HUES48 (cell line): ENCODE data around the gene KRTAP25-1.

Experiments
- H3K27ac ChIP-seq: one replicate; pipeline ENCODE4 v1.7.0; 2013; ENCODE audit warnings: low read depth, low read length, inconsistent platforms
- H3K27me3 ChIP-seq: 2 replicates; pipeline ENCODE4 v1.6.1; 2013; ENCODE audit warnings: mild to moderate bottlenecking, low read length; ENCODE audit not compliant: control insufficient read depth, insufficient read depth
- H3K36me3 ChIP-seq: 2 replicates; pipeline ENCODE4 v1.6.1; 2013; ENCODE audit warnings: low read length; ENCODE audit not compliant: control insufficient read depth, insufficient read depth
- H3K4me1 ChIP-seq: 2 replicates; pipeline ENCODE4 v1.6.1; 2013; ENCODE audit warnings: mild to moderate bottlenecking, low read length; ENCODE audit not compliant: control insufficient read depth, insufficient read depth
- H3K4me3 ChIP-seq: 2 replicates; pipeline ENCODE4 v1.5.1; 2013; ENCODE audit warnings: mild to moderate bottlenecking, low read depth, low read length
- H3K9ac ChIP-seq: 2 replicates; pipeline ENCODE4 v1.6.1; 2013; ENCODE audit warnings: mild to moderate bottlenecking, low read depth, low read length, moderate library complexity
- H3K9me3 ChIP-seq: 2 replicates; pipeline ENCODE4 v1.6.1; 2013; ENCODE audit warnings: low read length; ENCODE audit not compliant: control insufficient read depth, insufficient read depth

Gene KRTAP25-1, protein sequence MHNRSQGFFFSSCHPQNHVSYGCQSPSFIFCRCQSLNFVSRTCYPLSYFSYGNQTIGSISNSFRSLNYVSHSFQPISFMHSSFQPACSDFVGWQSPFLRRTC

GRCh38 chr21:30289215-30289614 is at the start of gene KRTAP25-1:
TSS of gene KRTAP25-1 (minus strand) at chr21:30289514. CDS start at chr21:30289490, 24 bp downstream.
- Histone ChIP-seq H3K9me3 (no peaks in the 10 kb centered on the region), H3K27me3 (no peaks in the 10 kb centered on the region), H3K36me3 (no peaks in the 10 kb centered on the region), H3K4me3 (no peak within 1 kb of the TSS), H3K9ac (no peak within 1 kb of the TSS), H3K27ac (no peak within 1 kb of the TSS), H3K4me1 (no peaks in the 10 kb centered on the region)

DNA sequence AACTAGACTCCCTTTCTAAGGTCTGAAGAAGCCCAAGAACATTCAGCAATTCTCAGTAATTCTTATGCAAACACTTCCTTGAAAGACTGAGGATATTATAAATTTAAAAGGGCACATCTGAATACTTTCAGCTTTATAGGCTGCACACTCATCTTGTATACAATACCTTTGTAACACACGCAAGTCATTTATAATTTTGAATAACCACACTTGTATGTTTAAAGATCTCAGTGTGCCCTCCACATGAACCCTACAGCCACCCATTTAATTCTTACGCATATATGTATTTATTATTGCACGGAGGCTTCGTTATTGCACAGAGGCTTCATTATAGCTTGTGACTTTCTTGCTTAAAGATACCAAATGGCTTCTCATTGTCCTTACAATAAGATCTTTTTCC is 49.4 kb upstream of the KRTAP25-1 start:
- no peak overlapping the region for H3K9ac ChIP-seq
- H3K9me3 ChIP-seq, result no peaks in the 10 kb centered on the region
- H3K36me3 ChIP-seq, result no peaks in the 10 kb centered on the region
- H3K27me3 ChIP-seq, result no peaks in the 10 kb centered on the region
- H3K4me3 ChIP-seq, result no peak overlapping the region
- H3K27ac ChIP-seq, result no peak overlapping the region
- no peaks in the 10 kb centered on the region for H3K4me1 ChIP-seq

DNA sequence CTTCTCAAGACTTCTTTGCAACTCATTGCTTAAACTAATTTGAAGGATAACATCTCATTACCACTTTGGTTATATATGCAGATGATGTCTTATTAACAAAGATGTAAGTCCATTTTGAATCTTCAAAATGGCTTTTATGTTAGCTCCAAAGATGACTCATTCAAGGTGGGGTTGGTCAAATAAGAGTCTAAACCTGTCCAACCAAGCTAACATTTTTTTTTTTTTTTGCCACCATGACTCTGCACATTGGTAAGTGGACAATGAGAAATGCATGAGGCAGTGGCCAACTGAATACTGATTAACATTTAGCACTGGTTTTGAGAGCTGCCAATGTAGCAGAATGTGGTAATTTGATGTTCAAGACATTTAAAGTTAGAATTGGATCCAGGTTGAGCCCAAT is 48.5 kb upstream of the KRTAP25-1 start:
- no peaks in the 10 kb centered on the region for H3K9me3 ChIP-seq
- H3K27ac ChIP-seq, result no peak overlapping the region
- H3K4me3 ChIP-seq, result no peak overlapping the region
- no peaks in the 10 kb centered on the region for H3K27me3 ChIP-seq
- no peaks in the 10 kb centered on the region for H3K36me3 ChIP-seq
- H3K4me1 ChIP-seq, result no peaks in the 10 kb centered on the region
- H3K9ac ChIP-seq, result no peak overlapping the region

DNA sequence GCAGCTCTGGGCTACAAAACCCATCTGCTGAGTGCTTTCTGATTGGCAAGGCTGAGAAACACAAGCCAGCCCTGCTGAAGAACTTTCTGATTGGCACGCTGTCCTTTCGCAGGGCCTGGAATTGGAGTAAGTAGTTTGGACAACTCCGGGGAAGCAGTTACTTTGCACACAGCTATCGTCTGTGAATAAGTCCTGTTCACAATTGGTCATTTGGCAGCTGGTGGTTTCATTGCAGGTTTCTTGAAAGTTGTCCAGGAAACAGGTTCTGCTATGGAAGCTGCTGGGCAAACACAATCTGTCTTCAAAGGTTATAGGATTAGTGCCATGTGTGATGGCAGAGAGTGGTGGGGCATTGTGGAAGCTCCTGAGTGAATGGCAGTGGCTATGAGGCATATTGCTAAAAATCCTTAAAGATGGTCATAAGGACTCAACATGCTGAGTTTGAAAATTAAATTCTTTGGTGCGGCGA is 48.0 kb upstream of the KRTAP25-1 start, which contains the start of gene KRTAP27-1:
Gene KRTAP27-1 (minus strand): TSS at position 419 of the 469 bp plus-strand sequence. CDS start 26 bp downstream, at position 393.
- H3K27ac ChIP-seq, result no peak within 1 kb of the TSS
- H3K4me1 ChIP-seq, result no peaks in the 10 kb centered on the region
- no peaks in the 10 kb centered on the region for H3K27me3 ChIP-seq
- H3K9ac ChIP-seq, result no peak within 1 kb of the TSS
- H3K4me3 ChIP-seq, result no peak within 1 kb of the TSS
- no peaks in the 10 kb centered on the region for H3K36me3 ChIP-seq
- H3K9me3 ChIP-seq, result no peaks in the 10 kb centered on the region

- Histone ChIP-seq H3K27me3 (no peaks in the 10 kb centered on the region), H3K9ac (no peak overlapping the region), H3K9me3 (no peaks in the 10 kb centered on the region), H3K4me3 (no peak overlapping the region), H3K27ac (no peak overlapping the region), H3K4me1 (no peaks in the 10 kb centered on the region), H3K36me3 (no peaks in the 10 kb centered on the region)
Observed at GRCh38 chr21:30336596-30336995, 47.3 kb upstream of the KRTAP25-1 start.

- Histone ChIP-seq H3K9me3 (no peaks in the 10 kb centered on the region), H3K36me3 (no peaks in the 10 kb centered on the region), H3K4me3 (no peak overlapping the region), H3K27me3 (no peaks in the 10 kb centered on the region), H3K4me1 (no peaks in the 10 kb centered on the region), H3K27ac (no peak overlapping the region), H3K9ac (no peak overlapping the region)
Observed at GRCh38 chr21:30333736-30334135, 44.4 kb upstream of the KRTAP25-1 start.

GRCh38 chr21:30332681-30333080 is 43.4 kb upstream of the KRTAP25-1 start:
- Histone ChIP-seq H3K27ac (no peak overlapping the region), H3K4me3 (no peak overlapping the region)

DNA sequence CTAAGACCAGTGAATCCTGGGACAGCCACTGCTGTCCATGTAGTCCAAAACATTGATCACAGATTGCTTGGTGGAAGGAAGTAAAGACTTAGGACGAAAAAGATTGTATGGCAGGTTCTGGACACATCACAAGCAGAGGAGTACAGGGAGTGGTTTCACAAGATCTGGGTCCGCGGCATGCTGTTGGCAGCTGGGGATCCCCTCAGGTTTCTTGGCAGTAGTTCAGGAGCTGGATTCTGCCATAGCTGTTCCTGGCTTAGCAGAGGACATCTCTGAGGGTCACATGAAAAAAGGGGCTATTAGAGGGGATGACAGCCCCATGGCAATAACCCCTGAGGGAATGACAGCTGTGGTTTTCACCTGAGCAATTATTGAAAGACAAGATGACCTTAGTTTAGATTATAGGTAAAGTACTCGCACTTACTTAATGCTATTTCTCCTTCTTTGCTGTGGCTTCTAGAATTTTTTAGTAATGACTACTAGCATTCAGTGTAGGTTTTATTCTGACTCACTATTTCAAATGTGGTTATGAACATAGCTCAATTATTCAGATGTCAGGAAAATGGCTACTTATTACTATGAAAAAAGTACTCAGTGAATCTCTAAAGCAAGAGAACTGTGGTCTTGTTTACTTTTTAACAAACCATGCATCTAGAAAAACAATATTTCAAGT is 40.0 kb upstream of the KRTAP25-1 start:
- Histone ChIP-seq H3K27ac (no peak overlapping the region), H3K36me3 (no peaks in the 10 kb centered on the region), H3K9me3 (peaks cover 11% of the 10 kb centered on the region; the same call in 1 of the 2 replicates), H3K9ac (no peak overlapping the region), H3K4me1 (0 out of 2 replicates have a peak, but pooled peaks cover 8% of the 10 kb centered on the region), H3K4me3 (no peak overlapping the region), H3K27me3 (no peaks in the 10 kb centered on the region)

More at GRCh38 chr21:30332681-30333080, 43.4 kb upstream of the KRTAP25-1 start:
- no peaks in the 10 kb centered on the region for H3K9me3 ChIP-seq
- 0 out of 2 replicates have a peak, but pooled peaks cover 6% of the 10 kb centered on the region for H3K4me1 ChIP-seq
- H3K9ac ChIP-seq, result no peak overlapping the region
- no peaks in the 10 kb centered on the region for H3K27me3 ChIP-seq
- H3K36me3 ChIP-seq, result no peaks in the 10 kb centered on the region

DNA sequence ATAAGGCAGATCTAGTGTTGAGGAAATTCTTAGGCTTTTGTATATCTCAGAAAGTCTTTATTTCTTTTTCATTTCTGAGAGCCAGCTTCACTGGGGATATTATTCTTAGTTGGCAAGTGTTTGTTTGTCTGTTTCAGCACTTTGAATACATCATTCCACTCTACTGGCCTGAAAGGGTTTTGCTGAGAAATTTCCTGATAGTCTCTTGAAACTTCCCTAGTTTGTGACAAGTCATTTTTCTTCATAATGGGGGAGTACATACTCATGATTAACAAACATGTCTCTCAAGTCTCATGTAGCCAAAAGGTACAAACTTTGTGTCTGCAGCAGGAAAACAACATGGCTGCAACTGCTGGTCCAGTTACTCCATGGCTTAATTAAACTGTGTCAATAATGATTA is 37.1 kb upstream of the KRTAP25-1 start:
- no peak overlapping the region for H3K4me3 ChIP-seq
- no peaks in the 10 kb centered on the region for H3K36me3 ChIP-seq
- 0 out of 2 replicates have a peak, but pooled peaks cover 8% of the 10 kb centered on the region for H3K4me1 ChIP-seq
- peaks cover 11% of the 10 kb centered on the region; the same call in 1 of the 2 replicates for H3K9me3 ChIP-seq
- H3K27ac ChIP-seq, result no peak overlapping the region
- H3K9ac ChIP-seq, result no peak overlapping the region
- no peaks in the 10 kb centered on the region for H3K27me3 ChIP-seq

- no peaks in the 10 kb centered on the region for H3K36me3 ChIP-seq
- H3K27me3 ChIP-seq, result no peaks in the 10 kb centered on the region
- H3K4me1 ChIP-seq, result no peaks in the 10 kb centered on the region
- no peak within 1 kb of the TSS for H3K9ac ChIP-seq
- H3K4me3 ChIP-seq, result no peak within 1 kb of the TSS
- no peak within 1 kb of the TSS for H3K27ac ChIP-seq
- H3K9me3 ChIP-seq, result no peaks in the 10 kb centered on the region
Observed at GRCh38 chr21:30320215-30320614, 30.9 kb upstream of the KRTAP25-1 start, which contains the start of gene KRTAP26-1. TSS of gene KRTAP26-1 (minus strand) at chr21:30320315. CDS start at chr21:30320035, 280 bp downstream.

DNA sequence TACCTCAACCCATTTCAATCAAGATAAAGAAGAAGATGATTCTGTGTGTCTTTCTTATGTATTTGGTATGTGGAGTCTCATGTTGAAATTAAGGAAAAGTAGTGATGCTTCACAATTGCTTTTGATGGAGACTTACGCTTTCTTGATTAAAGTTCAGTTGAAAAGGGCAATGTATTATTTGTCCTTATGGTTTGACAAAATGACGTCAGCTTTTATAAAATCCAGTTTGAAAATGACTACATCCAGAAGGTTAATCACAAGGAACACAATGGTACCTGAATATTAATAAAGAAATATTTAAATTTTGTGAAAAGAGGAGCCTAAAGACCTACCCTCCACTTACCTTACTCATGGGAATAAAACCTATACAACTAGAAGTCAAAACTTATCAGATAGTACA is 26.4 kb upstream of the KRTAP25-1 start:
- H3K36me3 ChIP-seq, result no peaks in the 10 kb centered on the region
- no peak overlapping the region for H3K4me3 ChIP-seq
- H3K4me1 ChIP-seq, result no peaks in the 10 kb centered on the region
- no peak overlapping the region for H3K27ac ChIP-seq
- H3K27me3 ChIP-seq, result no peaks in the 10 kb centered on the region
- H3K9ac ChIP-seq, result no peak overlapping the region
- no peaks in the 10 kb centered on the region for H3K9me3 ChIP-seq
